Colonic mucosa (tissue), 4 donors: ENCODE measurements around the gene SCAP. TPM values are rescaled to one million over a fixed set of nuclear protein-coding genes. Genes with fewer than 3 reads are reported as not detected.
"Not testable (repeated sequence)": the region's sequence is repeated elsewhere in the genome, so short reads cannot be mapped to it uniquely, and the experiment has no call there.

Experiments used
- DNase-seq: peaks from one replicate; pipeline ENCODE4 v3.0.0-alpha.2; 2020
- H3K27ac ChIP-seq: fragments of 200-600 bp; one replicate; pipeline ENCODE4 v1.8.0; 2021
- H3K27me3 ChIP-seq: fragments of 200-600 bp; one replicate; pipeline ENCODE4 v1.8.0; 2021
- H3K36me3 ChIP-seq: fragments of 200-600 bp; one replicate; pipeline ENCODE4 v1.8.0; 2021
- H3K4me1 ChIP-seq: fragments of 200-600 bp; one replicate; pipeline ENCODE4 v1.8.0; 2021; ENCODE audit warnings: mild to moderate bottlenecking
- H3K4me3 ChIP-seq: fragments of 200-600 bp; one replicate; pipeline ENCODE4 v1.8.0; 2021
- H3K9ac ChIP-seq, 2 donors: one replicate each; pipeline ENCODE4 v1.7.0; 2013; ENCODE audit warnings: control low read depth in 2 of 2, low read depth in 2 of 2, low read length in 2 of 2
- H3K9me3 ChIP-seq: fragments of 200-600 bp; one replicate; pipeline ENCODE4 v1.8.0; 2021
- CTCF ChIP-seq: fragments of 200-600 bp; IDR thresholded peaks from one replicate; pipeline ENCODE4 v1.8.0; 2022; ENCODE audit warnings: antibody characterized with exemption, mild to moderate bottlenecking
- intact Hi-C: fragments of 100-400 bp; cut with DNase I; formaldehyde crosslinking; loops from one replicate; pipeline ENCODE4 v1.14.1; 2022
- total RNA-seq, 2 donors: library from RNA; stranded (reverse); fragmentation: NEBNext Ultra II Directional in 1 of 2; extraction: Animal tissue kit (Norgen Biotek cat#: 25700) in 1 of 2; gene quantifications; one replicate each; pipeline ENCODE4 v1.2.1, GENCODE V29; 2021
- donor health status: healthy.
- donor health status: DM: no; HTN: no; CAD: no.
- donor health status: DM: no; HTN: no; CAD: no.

The SCAP gene
- total RNA-seq, 2 donors from 2014 or later: 86.5 to 137 TPM

- Histone ChIP-seq H3K27ac (no peak overlapping the region), H3K9me3 (no peaks in the 10 kb centered on the region), H3K4me3 (no peak overlapping the region), H3K4me1 (no peaks in the 10 kb centered on the region), H3K36me3 (no peaks in the 10 kb centered on the region), H3K27me3 (no peaks in the 10 kb centered on the region), H3K9ac (no peak overlapping the region)
- DNase-seq: no peak
- intact Hi-C loops: no loop called here
- TF ChIP-seq CTCF: no peak
Observed at GRCh38 chr3:47464588-47464987, 11.2 kb downstream of the SCAP start.

- DNase-seq, H3K4me3 ChIP-seq, H3K27me3 ChIP-seq, H3K27ac ChIP-seq, H3K4me1 ChIP-seq, H3K9ac ChIP-seq, H3K36me3 ChIP-seq, intact Hi-C loops, H3K9me3 ChIP-seq: not testable (repeated sequence)
Observed at GRCh38 chr3:47459534-47460085, 16.1 kb downstream of the SCAP start.

DNA sequence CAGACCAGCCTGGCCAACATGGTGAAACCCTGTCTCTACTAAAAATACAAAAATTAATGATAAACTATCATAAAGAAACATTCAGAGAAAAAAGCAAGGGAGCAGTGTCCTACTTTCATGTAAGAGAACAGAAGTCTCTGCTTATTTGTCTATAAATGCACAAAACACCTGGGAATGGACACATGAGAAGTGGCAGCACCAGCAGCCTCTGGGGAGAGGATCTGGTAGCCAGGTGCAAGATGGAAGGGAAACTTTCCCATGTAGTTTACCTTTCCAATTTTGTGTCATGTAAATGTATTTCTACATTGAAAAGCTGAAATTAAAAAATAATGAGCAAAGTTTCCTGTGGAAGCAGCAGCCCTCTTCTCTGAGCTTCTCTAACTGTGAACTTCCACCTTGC, 18.8 kb downstream of the SCAP start:
- H3K27ac ChIP-seq: no peak overlapping the region
- no peak for DNase-seq
- no peak for TF ChIP-seq CTCF

DNA sequence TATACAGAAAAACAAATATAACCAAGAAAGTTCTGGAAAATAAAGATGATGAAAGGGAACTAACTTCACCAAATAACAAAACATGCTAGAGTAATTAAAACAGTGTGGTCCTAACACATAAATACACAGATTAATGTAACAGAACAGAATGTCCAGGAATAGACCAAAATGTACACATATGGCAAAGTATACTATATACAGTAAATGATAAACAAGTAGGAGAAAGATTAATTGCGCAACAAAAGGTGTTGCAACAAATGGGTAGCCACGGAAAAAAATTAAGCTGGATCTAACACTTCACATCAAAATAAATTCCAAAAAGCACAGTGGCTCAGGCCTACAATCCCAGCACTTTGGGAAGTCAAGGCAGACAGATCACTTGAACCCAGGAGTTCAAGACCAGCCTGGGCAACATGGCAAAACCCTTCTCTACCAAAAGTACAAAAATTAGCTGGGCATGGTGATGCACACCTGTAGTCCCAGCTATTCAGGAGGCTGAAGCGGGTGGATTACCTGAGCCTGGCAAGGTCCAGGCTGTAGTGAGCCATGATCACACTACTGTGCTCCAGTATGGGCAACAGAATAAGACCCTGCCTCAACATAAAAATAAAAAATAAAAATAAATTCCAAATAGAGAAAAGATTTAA, 19.8 kb downstream of the SCAP start:
- Histone ChIP-seq H3K4me3 (no peak overlapping the region), H3K27me3 (no peaks in the 10 kb centered on the region), H3K9me3 (no peaks in the 10 kb centered on the region), H3K9ac (no peak overlapping the region), H3K27ac (no peak overlapping the region), H3K36me3 (no peaks in the 10 kb centered on the region), H3K4me1 (no peaks in the 10 kb centered on the region)
- no peak for DNase-seq
- no peak for TF ChIP-seq CTCF
- intact Hi-C loops: no loop called here

More for the DNA sequence above, 18.8 kb downstream of the SCAP start:
- no peak overlapping the region for H3K4me3 ChIP-seq
- no peaks in the 10 kb centered on the region for H3K27me3 ChIP-seq
- no peaks in the 10 kb centered on the region for H3K9me3 ChIP-seq
- H3K36me3 ChIP-seq: no peaks in the 10 kb centered on the region
- intact Hi-C loops: no loop called here
- H3K9ac ChIP-seq: no peak overlapping the region
- no peaks in the 10 kb centered on the region for H3K4me1 ChIP-seq

GRCh38 chr3:47452453-47453215, 23.1 kb downstream of the SCAP start:
- Histone ChIP-seq H3K27ac (no peak overlapping the region), H3K9ac (no peak overlapping the region), H3K36me3 (no peaks in the 10 kb centered on the region), H3K4me1 (no peaks in the 10 kb centered on the region), H3K27me3 (no peaks in the 10 kb centered on the region), H3K9me3 (no peaks in the 10 kb centered on the region), H3K4me3 (no peak overlapping the region)
- intact Hi-C loops: no loop called here
- DNase-seq: no peak
- TF ChIP-seq CTCF: no peak

DNA sequence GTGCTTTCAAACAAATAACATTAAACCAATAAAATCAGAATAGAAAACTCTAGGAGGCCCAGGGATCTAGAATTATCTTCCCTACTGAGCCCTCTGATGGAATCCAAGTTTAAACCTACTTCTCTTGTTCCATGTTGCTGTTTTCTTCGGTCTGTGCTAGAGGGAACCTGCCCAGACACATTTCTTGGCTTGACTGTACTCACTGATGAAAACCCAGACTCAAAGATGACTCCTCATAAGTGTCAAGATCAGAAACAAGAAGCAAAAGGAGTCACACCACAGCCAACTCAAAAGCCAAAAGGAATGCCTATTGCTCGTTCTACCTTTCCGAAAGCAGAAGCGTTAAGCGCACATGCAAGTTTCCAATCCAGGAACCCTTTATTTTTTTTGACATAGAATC, 31.6 kb downstream of the SCAP start:
- no peak for TF ChIP-seq CTCF
- H3K36me3 ChIP-seq: no peaks in the 10 kb centered on the region
- intact Hi-C loops: no loop called here
- no peaks in the 10 kb centered on the region for H3K9me3 ChIP-seq
- no peak for DNase-seq
- no peak overlapping the region for H3K9ac ChIP-seq
- peak overlapping the region; percentile 70 for H3K27ac ChIP-seq
- peaks cover 7% of the 10 kb centered on the region for H3K4me1 ChIP-seq
- H3K27me3 ChIP-seq: no peaks in the 10 kb centered on the region
- no peak overlapping the region for H3K4me3 ChIP-seq
